HepG2 (cell line): Measurements from ENCODE around the gene RPS8. TPM values are rescaled to one million over a fixed set of nuclear protein-coding genes. Genes with fewer than 3 reads are reported as not detected.

Experiments
- AKAP8 ChIP-seq: sonication (generic); formaldehyde crosslinking; IDR thresholded peaks from 2 replicates; pipeline ENCODE4 v1.5.1; 2020; ENCODE audit warnings: mild to moderate bottlenecking, missing genetic modification reagents
- ELF1 ChIP-seq: sonication (generic); formaldehyde crosslinking; IDR thresholded peaks from 2 replicates; pipeline ENCODE4 v1.4.0; 2020; ENCODE audit warnings: missing genetic modification reagents
- EZH2 ChIP-seq: conservative IDR thresholded peaks from 2 replicates; pipeline ENCODE4 v1.6.1; 2012; ENCODE audit warnings: mild to moderate bottlenecking, low read depth, low read length, moderate library complexity
- HES4 ChIP-seq: sonication (generic); formaldehyde crosslinking; IDR thresholded peaks from 2 replicates; pipeline ENCODE4 v1.9.0; 2021; ENCODE audit warnings: mild to moderate bottlenecking, missing genetic modification reagents, borderline replicate concordance
- KDM5B ChIP-seq: sonication (generic); formaldehyde crosslinking; IDR thresholded peaks from 2 replicates; pipeline ENCODE4 v1.4.0; 2020; ENCODE audit warnings: missing genetic modification reagents, mild to moderate bottlenecking, borderline replicate concordance
- NR1H2 ChIP-seq: sonication (generic); formaldehyde crosslinking; IDR thresholded peaks from 2 replicates; pipeline ENCODE4 v1.8.1; 2022; ENCODE audit warnings: low read depth, missing genetic modification reagents, borderline replicate concordance
- PRPF4 ChIP-seq: fragments of 200-400 bp; formaldehyde crosslinking; IDR thresholded peaks from 2 replicates; pipeline ENCODE4 v1.6.1; 2016; ENCODE audit warnings: low read length, low read depth; ENCODE audit not compliant: poor library complexity, severe bottlenecking
- SALL1 ChIP-seq: sonication (generic); formaldehyde crosslinking; IDR thresholded peaks from 2 replicates; pipeline ENCODE4 v1.8.0; 2022; ENCODE audit warnings: mild to moderate bottlenecking, missing genetic modification reagents
- SP4 ChIP-seq: sonication (generic); formaldehyde crosslinking; IDR thresholded peaks from 2 replicates; pipeline ENCODE4 v1.8.1; 2023; ENCODE audit warnings: mild to moderate bottlenecking, missing genetic modification reagents
- SPEN ChIP-seq: sonication (generic); formaldehyde crosslinking; IDR thresholded peaks from 2 replicates; pipeline ENCODE4 v1.5.1; 2020; ENCODE audit warnings: low read depth, mild to moderate bottlenecking, missing genetic modification reagents
- TBX3 ChIP-seq: fragments of 450-650 bp; IDR thresholded peaks from 2 replicates; pipeline ENCODE4 v1.6.1; 2017; ENCODE audit warnings: antibody characterized with exemption, mild to moderate bottlenecking, inconsistent platforms, borderline replicate concordance
- XBP1 ChIP-seq: sonication (generic); formaldehyde crosslinking; IDR thresholded peaks from 2 replicates; pipeline ENCODE4 v1.5.0; 2020; ENCODE audit warnings: missing genetic modification reagents
- ZMAT3 ChIP-seq: sonication (generic); formaldehyde crosslinking; conservative IDR thresholded peaks from 2 replicates; pipeline ENCODE4 v1.7.0; 2021; ENCODE audit warnings: missing genetic modification reagents
- ZNF333 ChIP-seq: sonication (generic); formaldehyde crosslinking; IDR thresholded peaks from 2 replicates; pipeline ENCODE4 v1.4.0; 2020; ENCODE audit warnings: mild to moderate bottlenecking, missing genetic modification reagents, borderline replicate concordance
- ZNF33B ChIP-seq: sonication (generic); formaldehyde crosslinking; IDR thresholded peaks from 2 replicates; pipeline ENCODE4 v1.5.1; 2020; ENCODE audit warnings: mild to moderate bottlenecking, missing genetic modification reagents
- ZNF598 ChIP-seq: sonication (generic); formaldehyde crosslinking; IDR thresholded peaks from 2 replicates; pipeline ENCODE4 v1.5.1; 2020; ENCODE audit warnings: mild to moderate bottlenecking, missing genetic modification reagents, borderline replicate concordance
- ZNF713 ChIP-seq: sonication (generic); formaldehyde crosslinking; IDR thresholded peaks from 2 replicates; pipeline ENCODE4 v1.4.0; 2020; ENCODE audit warnings: mild to moderate bottlenecking, missing genetic modification reagents
- polyA plus RNA-seq, 8 experiments: library from polyadenylated mRNA; depleted of rRNA in 3 of 8; stranded (reverse) in 7 of 8; unstranded in 1 of 8; fragments of >200 nt; fragmentation: Illumina TruSeq in 4 of 8; extraction: Trizol in 4 of 8; gene quantifications; 2 replicates each; pipeline versions ENCODE4 v1.2.1 to v1.2.3, GENCODE V29; 2011 to 2016; ENCODE audit warnings: low read depth in 4 of 8, missing spikeins in 1 of 8, mixed read lengths in 1 of 8; ENCODE audit not compliant: insufficient read depth in 1 of 8
- total RNA-seq, 5 experiments: library from RNA; depleted of rRNA; stranded (reverse); fragments of >200 nt; fragmentation: Illumina TruSeq; extraction: Trizol; gene quantifications; 2 replicates each; pipeline ENCODE4 v1.2.3, GENCODE V29; 2016; ENCODE audit warnings: low read depth in 1 of 5
- TF ChIP-seq, protein P1 (sequence below): sonication (generic); formaldehyde crosslinking; IDR thresholded peaks from 2 replicates; pipeline ENCODE4 v1.4.0; 2020; ENCODE audit warnings: mild to moderate bottlenecking, low read depth, missing genetic modification reagents
- TF ChIP-seq, protein P2 (sequence below), 2 experiments: sonication (generic) in 1 of 2; formaldehyde crosslinking in 1 of 2; IDR thresholded peaks; 2 replicates each; pipeline versions ENCODE4 v1.4.0 to v1.6.1; 2018 to 2020; ENCODE audit warnings: missing genetic modification reagents in 2 of 2, borderline replicate concordance in 1 of 2, low read depth in 1 of 2, mild to moderate bottlenecking in 1 of 2, missing biosample characterization in 1 of 2
- TF ChIP-seq, protein P3 (sequence below): sonication (generic); formaldehyde crosslinking; IDR thresholded peaks from 2 replicates; pipeline ENCODE4 v1.4.0; 2020; ENCODE audit warnings: mild to moderate bottlenecking, missing genetic modification reagents

Gene RPS8
- total and polyA plus RNA-seq, 2 of the 13 experiments (the other 11 are each of a cell fraction or from before 2014, with no cell fraction given): 2,628 to 2,822 TPM

DNA sequence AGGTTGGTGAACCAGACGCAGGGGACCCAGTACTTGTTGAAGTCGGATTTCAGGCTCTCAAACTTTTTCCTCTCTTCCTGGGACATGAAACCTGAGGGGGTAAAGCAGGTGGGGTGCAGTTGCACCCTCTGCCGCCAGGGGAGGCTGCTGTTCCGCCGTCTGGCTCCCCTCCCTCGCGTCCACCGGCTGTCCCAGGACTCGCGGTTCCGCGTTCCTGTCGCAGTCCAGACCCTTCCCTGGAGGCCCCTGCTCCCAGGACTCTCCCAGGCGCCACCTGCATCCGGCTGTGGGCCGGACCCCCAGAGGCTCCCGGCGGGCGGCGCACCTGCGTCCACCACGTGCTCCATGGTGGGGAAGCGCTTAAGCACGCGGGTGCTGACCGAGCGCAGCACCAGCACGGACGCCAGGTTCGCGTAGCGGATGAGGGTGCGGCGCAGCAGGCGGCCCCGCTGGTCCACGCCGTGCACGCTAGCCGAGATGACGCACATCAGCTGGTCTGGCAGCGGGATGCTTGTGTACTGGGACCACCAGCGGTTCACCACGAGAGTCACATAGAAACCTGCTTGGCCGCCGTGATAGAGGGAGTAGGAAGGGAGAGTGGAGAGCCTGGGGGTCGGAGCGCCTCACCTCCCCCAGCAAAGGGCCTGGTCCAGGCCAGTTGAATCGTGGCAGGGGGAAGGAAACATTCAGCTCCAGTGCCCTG lies 10.9 kb downstream of the RPS8 start (continued):
- 0 out of 2 replicates have a peak, but pooled peaks have one; percentile 48 for TF ChIP-seq ZNF33B (CRISPR knock-in tag)
- peak; percentile 35; the same call in 1 of the 2 replicates for TF ChIP-seq HES4
- TF ChIP-seq ZNF333 (CRISPR knock-in tag): 0 out of 2 replicates have a peak, but pooled peaks have one; percentile 56
- TF ChIP-seq, protein P1, sequence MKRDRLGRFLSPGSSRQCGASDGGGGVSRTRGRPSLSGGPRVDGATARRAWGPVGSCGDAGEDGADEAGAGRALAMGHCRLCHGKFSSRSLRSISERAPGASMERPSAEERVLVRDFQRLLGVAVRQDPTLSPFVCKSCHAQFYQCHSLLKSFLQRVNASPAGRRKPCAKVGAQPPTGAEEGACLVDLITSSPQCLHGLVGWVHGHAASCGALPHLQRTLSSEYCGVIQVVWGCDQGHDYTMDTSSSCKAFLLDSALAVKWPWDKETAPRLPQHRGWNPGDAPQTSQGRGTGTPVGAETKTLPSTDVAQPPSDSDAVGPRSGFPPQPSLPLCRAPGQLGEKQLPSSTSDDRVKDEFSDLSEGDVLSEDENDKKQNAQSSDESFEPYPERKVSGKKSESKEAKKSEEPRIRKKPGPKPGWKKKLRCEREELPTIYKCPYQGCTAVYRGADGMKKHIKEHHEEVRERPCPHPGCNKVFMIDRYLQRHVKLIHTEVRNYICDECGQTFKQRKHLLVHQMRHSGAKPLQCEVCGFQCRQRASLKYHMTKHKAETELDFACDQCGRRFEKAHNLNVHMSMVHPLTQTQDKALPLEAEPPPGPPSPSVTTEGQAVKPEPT (CRISPR knock-in tag): no peak
- TF ChIP-seq PRPF4: no peak
- TF ChIP-seq SALL1 (CRISPR knock-in tag): no peak; the same call in 1 of the 2 replicates
- peak; percentile 40; the same call in 1 of the 2 replicates for TF ChIP-seq SP4 (CRISPR knock-in tag)
- TF ChIP-seq, protein P2, sequence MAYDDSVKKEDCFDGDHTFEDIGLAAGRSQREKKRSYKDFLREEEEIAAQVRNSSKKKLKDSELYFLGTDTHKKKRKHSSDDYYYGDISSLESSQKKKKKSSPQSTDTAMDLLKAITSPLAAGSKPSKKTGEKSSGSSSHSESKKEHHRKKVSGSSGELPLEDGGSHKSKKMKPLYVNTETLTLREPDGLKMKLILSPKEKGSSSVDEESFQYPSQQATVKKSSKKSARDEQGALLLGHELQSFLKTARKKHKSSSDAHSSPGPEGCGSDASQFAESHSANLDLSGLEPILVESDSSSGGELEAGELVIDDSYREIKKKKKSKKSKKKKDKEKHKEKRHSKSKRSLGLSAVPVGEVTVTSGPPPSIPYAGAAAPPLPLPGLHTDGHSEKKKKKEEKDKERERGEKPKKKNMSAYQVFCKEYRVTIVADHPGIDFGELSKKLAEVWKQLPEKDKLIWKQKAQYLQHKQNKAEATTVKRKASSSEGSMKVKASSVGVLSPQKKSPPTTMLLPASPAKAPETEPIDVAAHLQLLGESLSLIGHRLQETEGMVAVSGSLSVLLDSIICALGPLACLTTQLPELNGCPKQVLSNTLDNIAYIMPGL (CRISPR knock-in tag; IDR thresholded peaks at IDR 0.05; ENCODE audit: borderline replicate concordance in 1 of 2, low read depth in 1 of 2): peak; percentile 79 to 82; a peak in 3 of 4 replicates
- peak; percentile 44; the same call in 1 of the 2 replicates for TF ChIP-seq SPEN (CRISPR knock-in tag)
- TF ChIP-seq, protein P3, sequence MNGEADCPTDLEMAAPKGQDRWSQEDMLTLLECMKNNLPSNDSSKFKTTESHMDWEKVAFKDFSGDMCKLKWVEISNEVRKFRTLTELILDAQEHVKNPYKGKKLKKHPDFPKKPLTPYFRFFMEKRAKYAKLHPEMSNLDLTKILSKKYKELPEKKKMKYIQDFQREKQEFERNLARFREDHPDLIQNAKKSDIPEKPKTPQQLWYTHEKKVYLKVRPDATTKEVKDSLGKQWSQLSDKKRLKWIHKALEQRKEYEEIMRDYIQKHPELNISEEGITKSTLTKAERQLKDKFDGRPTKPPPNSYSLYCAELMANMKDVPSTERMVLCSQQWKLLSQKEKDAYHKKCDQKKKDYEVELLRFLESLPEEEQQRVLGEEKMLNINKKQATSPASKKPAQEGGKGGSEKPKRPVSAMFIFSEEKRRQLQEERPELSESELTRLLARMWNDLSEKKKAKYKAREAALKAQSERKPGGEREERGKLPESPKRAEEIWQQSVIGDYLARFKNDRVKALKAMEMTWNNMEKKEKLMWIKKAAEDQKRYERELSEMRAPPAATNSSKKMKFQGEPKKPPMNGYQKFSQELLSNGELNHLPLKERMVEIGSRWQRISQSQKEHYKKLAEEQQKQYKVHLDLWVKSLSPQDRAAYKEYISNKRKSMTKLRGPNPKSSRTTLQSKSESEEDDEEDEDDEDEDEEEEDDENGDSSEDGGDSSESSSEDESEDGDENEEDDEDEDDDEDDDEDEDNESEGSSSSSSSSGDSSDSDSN (CRISPR knock-in tag): peak; percentile 72
- TF ChIP-seq ZNF598 (CRISPR knock-in tag): peak; percentile 74; the same call in 1 of the 2 replicates
- 0 out of 2 replicates have a peak, but pooled peaks have one; percentile 5 for TF ChIP-seq ZMAT3 (CRISPR knock-in tag)
- TF ChIP-seq NR1H2: 0 out of 2 replicates have a peak, but pooled peaks have one; percentile 15
- 0 out of 2 replicates have a peak, but pooled peaks have one; percentile 54 for TF ChIP-seq ZNF713
- no peak for TF ChIP-seq EZH2
- no peak for TF ChIP-seq XBP1 (CRISPR knock-in tag)
- peak; percentile 83 for TF ChIP-seq ELF1 (CRISPR knock-in tag)
- TF ChIP-seq KDM5B: peak; percentile 53; the same call in 1 of the 2 replicates
- peak; percentile 61 for TF ChIP-seq AKAP8 (CRISPR knock-in tag)
- TF ChIP-seq TBX3: 0 out of 2 replicates have a peak, but pooled peaks have one; percentile 21
